Neuronal stem cell (in vitro differentiated cells): ENCODE measurements around the gene DRD1.
"Not testable (repeated sequence)": the region's sequence is repeated elsewhere in the genome, so short reads cannot be mapped to it uniquely, and the experiment has no call there.

ENCODE experiments used
- DNase-seq: peaks from one replicate; pipeline ENCODE4 v3.0.0-alpha.2; 2013; ENCODE audit warnings: low spot score
- H2AFZ ChIP-seq: one replicate; pipeline ENCODE4 v1.6.1; 2013; ENCODE audit warnings: mild to moderate bottlenecking, low read length, inconsistent platforms
- H2AK5ac ChIP-seq: 2 replicates; pipeline ENCODE4 v1.6.1; 2013; ENCODE audit warnings: low read depth, mild to moderate bottlenecking, inconsistent platforms, low read length, moderate library complexity, mixed read lengths
- H2BK120ac ChIP-seq: 2 replicates; pipeline ENCODE4 v1.6.1; 2013; ENCODE audit warnings: low read depth, mild to moderate bottlenecking, inconsistent platforms, low read length, moderate library complexity, mixed read lengths
- H2BK12ac ChIP-seq: one replicate; pipeline ENCODE4 v1.6.1; 2013; ENCODE audit warnings: low read length, inconsistent platforms
- H2BK15ac ChIP-seq: 2 replicates; pipeline ENCODE4 v1.6.1; 2013; ENCODE audit warnings: mild to moderate bottlenecking, low read length, inconsistent platforms, mixed read lengths
- H2BK5ac ChIP-seq: one replicate; pipeline ENCODE4 v1.6.1; 2013; ENCODE audit warnings: inconsistent platforms, mild to moderate bottlenecking, low read length, moderate library complexity
- H3K14ac ChIP-seq: one replicate; pipeline ENCODE4 v1.6.1; 2013; ENCODE audit warnings: low read length, inconsistent platforms
- H3K18ac ChIP-seq: 2 replicates; pipeline ENCODE4 v1.6.1; 2013; ENCODE audit warnings: low read length, inconsistent platforms
- H3K23ac ChIP-seq: 2 replicates; pipeline ENCODE4 v1.6.1; 2013; ENCODE audit warnings: low read depth, mild to moderate bottlenecking, mixed read lengths, low read length, inconsistent platforms; ENCODE audit not compliant: poor library complexity
- H3K27ac ChIP-seq: replicated peaks from 3 replicates; pipeline ENCODE4 v1.5.1; 2013; ENCODE audit warnings: low read length, inconsistent platforms
- H3K27me3 ChIP-seq, 3 experiments: 2 replicates each; pipeline ENCODE4 v1.6.1; 2013; ENCODE audit warnings: low read length in 3 of 3, mild to moderate bottlenecking in 2 of 3, inconsistent platforms in 1 of 3, low read depth in 1 of 3, mixed read lengths in 1 of 3, moderate library complexity in 1 of 3; ENCODE audit not compliant: control insufficient read depth in 3 of 3, insufficient read depth in 3 of 3
- H3K36me3 ChIP-seq, 2 donors: replicated peaks in 1 of 2; 2 replicates each; pipeline ENCODE4 v1.6.1; 2013; ENCODE audit warnings: low read length in 2 of 2; ENCODE audit not compliant: control insufficient read depth in 2 of 2, insufficient read depth in 2 of 2
- H3K4ac ChIP-seq: 2 replicates; pipeline ENCODE4 v1.6.1; 2013; ENCODE audit warnings: inconsistent platforms, mild to moderate bottlenecking, low read length, moderate library complexity
- H3K4me1 ChIP-seq, 2 donors: 1 replicate in 1 of 2; 2 replicates in 1 of 2; pipeline ENCODE4 v1.6.1; 2013; ENCODE audit warnings: low read length in 2 of 2, low read depth in 1 of 2; ENCODE audit not compliant: control insufficient read depth in 2 of 2, insufficient read depth in 1 of 2
- H3K4me2 ChIP-seq: one replicate; pipeline ENCODE4 v1.6.1; 2013; ENCODE audit warnings: mild to moderate bottlenecking, low read length, inconsistent platforms; ENCODE audit not compliant: insufficient read depth, poor library complexity, severe bottlenecking
- H3K4me3 ChIP-seq, 2 donors: 2 replicates each; pipeline ENCODE4 v1.5.1; 2013; ENCODE audit warnings: low read length in 2 of 2, mild to moderate bottlenecking in 2 of 2, inconsistent platforms in 1 of 2, moderate library complexity in 1 of 2
- H3K79me1 ChIP-seq: one replicate; pipeline ENCODE4 v1.6.1; 2013; ENCODE audit warnings: low read depth, mild to moderate bottlenecking, inconsistent platforms, low read length, moderate library complexity
- H3K9ac ChIP-seq: one replicate; pipeline ENCODE4 v1.6.1; 2013; ENCODE audit warnings: mild to moderate bottlenecking, low read depth, low read length, inconsistent platforms; ENCODE audit not compliant: poor library complexity
- H3K9me3 ChIP-seq, 2 donors: replicated peaks in 1 of 2; 2 replicates each; pipeline versions ENCODE3 to v1.6.1; 2013; ENCODE audit warnings: low read length in 2 of 2, mild to moderate bottlenecking in 2 of 2, inconsistent platforms in 1 of 2, low read depth in 1 of 2, mixed read lengths in 1 of 2, moderate library complexity in 1 of 2; ENCODE audit not compliant: control insufficient read depth in 2 of 2, insufficient read depth in 1 of 2
- H4K8ac ChIP-seq: one replicate; pipeline ENCODE4 v1.6.1; 2013; ENCODE audit warnings: low read depth, mild to moderate bottlenecking, inconsistent platforms, low read length, moderate library complexity
- H4K91ac ChIP-seq: one replicate; pipeline ENCODE4 v1.6.1; 2013; ENCODE audit warnings: low read length, low read depth, mild to moderate bottlenecking, inconsistent platforms; ENCODE audit not compliant: poor library complexity
- WGBS, 2 donors: extraction: QIAGEN DNeasy Blood & Tissue Kit; methylation state at CpG; one replicate each; pipeline ENCODE4 v1.1.7; 2013; ENCODE audit warnings: missing lambda C conversion rate in 2 of 2, mixed read lengths in 1 of 2; ENCODE audit not compliant: insufficient read length in 2 of 2, insufficient replicate concordance in 1 of 2; ENCODE audit errors: extremely low coverage in 2 of 2; 5-methylcytosine and 5-hydroxymethylcytosine counted together

Gene DRD1

DNA sequence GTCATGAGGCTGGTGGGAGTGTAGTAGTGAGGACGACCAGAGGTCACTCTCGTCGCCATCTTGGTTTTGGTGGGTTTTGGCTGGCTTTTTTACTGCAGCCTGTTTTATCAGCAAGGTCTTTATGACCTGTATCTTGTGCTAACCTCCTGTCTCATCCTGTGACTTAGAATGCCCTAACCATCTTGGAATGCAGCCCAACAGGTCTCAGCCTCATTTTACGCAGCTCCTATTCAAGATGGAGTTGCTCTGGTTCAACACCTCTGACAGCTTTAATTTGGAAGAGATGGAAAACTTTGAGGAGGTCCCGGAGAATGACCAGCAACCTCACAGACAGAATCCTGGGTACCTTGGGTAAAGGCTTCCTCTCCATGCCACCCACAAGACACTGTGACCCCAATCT is 10.4 kb upstream of the DRD1 start:
- H2AFZ ChIP-seq, H3K79me1 ChIP-seq, H2BK5ac ChIP-seq, H4K8ac ChIP-seq, H2BK15ac ChIP-seq, H3K4ac ChIP-seq, H3K4me2 ChIP-seq, H2BK120ac ChIP-seq, H3K9me3 ChIP-seq, H2AK5ac ChIP-seq, H3K18ac ChIP-seq, DNase-seq, H3K9ac ChIP-seq, H3K36me3 ChIP-seq, H3K27ac ChIP-seq, H3K4me1 ChIP-seq, H4K91ac ChIP-seq, H3K14ac ChIP-seq, H3K23ac ChIP-seq, H2BK12ac ChIP-seq, H3K4me3 ChIP-seq: not testable (repeated sequence)
- H3K27me3 ChIP-seq: peaks cover 0 to 27% (median 0%) of the 10 kb centered on the region in 3 experiments
- no CpG with 5 or more reads among the region's 5 CpGs for WGBS, 2 donors

DNA sequence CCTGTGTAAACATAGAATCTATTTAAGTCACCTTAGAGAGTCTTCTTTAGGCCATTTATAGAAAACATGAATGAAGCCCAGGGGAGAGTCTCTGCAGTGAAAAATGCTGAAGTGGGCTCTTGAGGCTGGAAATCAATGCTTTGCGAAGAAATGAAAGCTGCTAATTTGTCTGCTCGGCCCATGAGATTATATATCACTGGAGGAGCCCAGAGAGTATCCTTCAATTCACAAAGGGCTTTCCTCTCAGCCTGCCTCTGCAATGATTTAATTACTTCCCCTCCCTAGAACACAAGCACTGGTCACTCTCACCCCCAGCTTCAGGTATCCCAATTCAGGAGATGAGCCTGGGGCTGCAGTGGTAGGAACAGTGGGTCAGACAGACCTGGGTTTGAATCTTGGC is 8.2 kb upstream of the DRD1 start:
- Histone ChIP-seq H3K9me3 (no peaks in the 10 kb centered on the region), H3K4ac (no peak overlapping the region), H3K4me2 (no peak overlapping the region), H3K36me3 (no peaks in the 10 kb centered on the region), H2BK12ac (no peak overlapping the region), H3K9ac (no peak overlapping the region), H2AFZ (no peak overlapping the region), H3K79me1 (no peaks in the 10 kb centered on the region), H3K14ac (no peak overlapping the region), H3K4me3 (no peak overlapping the region), H4K91ac (no peak overlapping the region), H4K8ac (no peak overlapping the region), H3K27me3 (peaks cover 0 to 43% (median 0%) of the 10 kb centered on the region in 3 experiments), H2AK5ac (no peak overlapping the region), H3K23ac (no peak overlapping the region), H2BK15ac (no peak overlapping the region), H2BK120ac (no peak overlapping the region), H3K4me1 (peaks cover 3 to 5% of the 10 kb centered on the region in 2 donors), H3K27ac (no peak overlapping the region), H3K18ac (no peak overlapping the region), H2BK5ac (no peak overlapping the region)
- no peak for DNase-seq
- no CpG with 5 or more reads among the region's 2 CpGs for WGBS, 2 donors

DNA sequence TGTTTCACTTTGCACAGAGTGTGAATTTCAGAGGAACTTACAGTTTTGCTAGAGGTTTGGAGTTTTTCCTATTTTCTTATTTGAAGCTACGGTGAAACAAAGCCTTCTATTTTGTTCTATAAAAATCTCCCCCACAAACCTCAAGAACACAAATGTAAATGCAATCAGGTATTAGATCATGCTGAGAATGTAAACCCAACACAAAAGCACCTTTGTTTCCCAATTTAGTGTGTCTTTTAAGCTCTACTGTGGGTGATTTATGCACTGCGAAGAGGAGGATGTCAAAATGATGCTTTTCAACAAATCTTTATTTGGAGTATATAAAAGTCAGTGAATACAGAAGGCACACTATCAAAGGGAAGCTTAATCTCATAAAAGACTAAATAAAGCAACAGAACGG is 4.3 kb upstream of the DRD1 start:
- WGBS, 2 donors: no CpG with 5 or more reads among the region's 3 CpGs
- H4K91ac ChIP-seq: no peak overlapping the region
- no peak overlapping the region for H3K14ac ChIP-seq
- H3K9ac ChIP-seq: no peak overlapping the region
- no peak for DNase-seq
- no peak overlapping the region for H2BK12ac ChIP-seq
- H3K9me3 ChIP-seq: peaks cover 0 to 2% of the 10 kb centered on the region in 2 donors
- H3K4me1 ChIP-seq: peaks cover 0 to 8% of the 10 kb centered on the region in 2 donors
- H3K36me3 ChIP-seq: no peaks in the 10 kb centered on the region
- no peaks in the 10 kb centered on the region for H3K79me1 ChIP-seq
- H2BK5ac ChIP-seq: no peak overlapping the region
- H2BK120ac ChIP-seq: no peak overlapping the region
- no peak overlapping the region for H3K27ac ChIP-seq
- H2AFZ ChIP-seq: no peak overlapping the region
- H3K27me3 ChIP-seq: peaks cover 2 to 73% (median 25%) of the 10 kb centered on the region in 3 experiments
- no peak overlapping the region for H3K18ac ChIP-seq
- no peak overlapping the region for H4K8ac ChIP-seq
- no peak overlapping the region for H3K4ac ChIP-seq
- no peak overlapping the region for H3K4me2 ChIP-seq
- H3K4me3 ChIP-seq: no peak overlapping the region
- H3K23ac ChIP-seq: no peak overlapping the region
- no peak overlapping the region for H2AK5ac ChIP-seq
- H2BK15ac ChIP-seq: no peak overlapping the region

DNA sequence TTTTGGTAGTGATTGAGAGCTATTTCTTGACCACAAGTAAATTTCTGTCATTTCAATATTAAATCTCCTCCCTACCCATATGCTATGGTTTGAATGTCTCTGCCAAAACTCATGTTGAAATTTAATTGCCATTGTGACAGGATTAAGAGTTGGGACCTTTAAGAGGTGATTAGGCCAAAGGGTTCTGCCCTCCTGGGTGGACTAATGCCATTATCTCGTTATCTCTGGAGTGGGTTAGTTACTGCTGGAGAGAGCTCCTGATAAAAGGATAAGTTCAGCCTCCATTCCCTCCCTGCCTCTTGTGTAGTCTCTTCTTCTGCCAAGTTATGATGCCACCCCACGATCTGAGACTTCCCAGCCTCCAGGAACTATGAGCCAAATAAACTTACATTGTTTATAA is 3.6 kb upstream of the DRD1 start:
- H3K36me3 ChIP-seq: no peaks in the 10 kb centered on the region
- H2BK12ac ChIP-seq: no peak overlapping the region
- H3K18ac ChIP-seq: no peak overlapping the region
- no peak overlapping the region for H2AFZ ChIP-seq
- no CpG with 5 or more reads among the region's 2 CpGs for WGBS, 2 donors
- H4K8ac ChIP-seq: no peak overlapping the region
- H2AK5ac ChIP-seq: no peak overlapping the region
- no peak overlapping the region for H3K27ac ChIP-seq
- no peaks in the 10 kb centered on the region for H3K79me1 ChIP-seq
- H3K4me3 ChIP-seq: no peak overlapping the region
- H3K9ac ChIP-seq: no peak overlapping the region
- no peak overlapping the region for H2BK15ac ChIP-seq
- no peak overlapping the region for H2BK120ac ChIP-seq
- H3K4ac ChIP-seq: no peak overlapping the region
- H4K91ac ChIP-seq: no peak overlapping the region
- H3K23ac ChIP-seq: no peak overlapping the region
- DNase-seq: no peak
- peaks cover 0 to 8% of the 10 kb centered on the region in 2 donors for H3K4me1 ChIP-seq
- no peak overlapping the region for H3K14ac ChIP-seq
- no peak overlapping the region for H3K4me2 ChIP-seq
- peaks cover 2 to 80% (median 32%) of the 10 kb centered on the region in 3 experiments for H3K27me3 ChIP-seq
- peaks cover 0 to 2% of the 10 kb centered on the region in 2 donors for H3K9me3 ChIP-seq
- no peak overlapping the region for H2BK5ac ChIP-seq
